Liver (tissue), 9 donors: ENCODE measurements around the gene EVC2. TPM values are rescaled to one million over a fixed set of nuclear protein-coding genes. Genes with fewer than 3 reads are reported as not detected.

Source experiments
- DNase-seq: peaks from one replicate; pipeline ENCODE4 v3.0.0-alpha.2; 2017; ENCODE audit warnings: low spot score
- H3K27ac ChIP-seq, 2 donors: one replicate each; pipeline ENCODE4 v1.7.0; 2013; ENCODE audit warnings: inconsistent platforms in 2 of 2, low read length in 2 of 2, control low read depth in 1 of 2, low read depth in 1 of 2, mild to moderate bottlenecking in 1 of 2
- H3K27me3 ChIP-seq, 4 donors: one replicate each; pipeline versions ENCODE4 v1.6.1 to v1.7.0; 2013; ENCODE audit warnings: low read length in 3 of 4, inconsistent platforms in 1 of 4, mild to moderate bottlenecking in 1 of 4, moderate library complexity in 1 of 4; ENCODE audit not compliant: control insufficient read depth in 4 of 4, insufficient read depth in 4 of 4
- H3K36me3 ChIP-seq, 4 donors: one replicate each; pipeline versions ENCODE4 v1.6.1 to v1.7.0; 2013; ENCODE audit warnings: low read length in 3 of 4, mild to moderate bottlenecking in 3 of 4, low read depth in 1 of 4, moderate library complexity in 1 of 4; ENCODE audit not compliant: control insufficient read depth in 4 of 4, insufficient read depth in 3 of 4
- H3K4me1 ChIP-seq, 4 donors: one replicate each; pipeline versions ENCODE4 v1.6.1 to v1.7.0; 2013; ENCODE audit warnings: low read length in 3 of 4, mild to moderate bottlenecking in 3 of 4, moderate library complexity in 1 of 4; ENCODE audit not compliant: control insufficient read depth in 4 of 4, insufficient read depth in 4 of 4
- H3K4me3 ChIP-seq, 3 donors: one replicate each; pipeline versions ENCODE4 v1.6.1 to v1.7.0; 2013; ENCODE audit warnings: low read length in 3 of 3, control low read depth in 1 of 3, low read depth in 1 of 3, mild to moderate bottlenecking in 1 of 3
- H3K9ac ChIP-seq, 2 donors: one replicate each; pipeline ENCODE4 v1.7.0; 2013; ENCODE audit warnings: low read length in 2 of 2, mild to moderate bottlenecking in 2 of 2, moderate library complexity in 2 of 2, control low read depth in 1 of 2, low read depth in 1 of 2
- H3K9me3 ChIP-seq, 4 donors: one replicate each; pipeline versions ENCODE4 v1.6.1 to v1.7.0; 2013; ENCODE audit warnings: low read length in 3 of 4; ENCODE audit not compliant: control insufficient read depth in 4 of 4
- EGR1 ChIP-seq, 2 donors: IDR thresholded peaks; 2 replicates each; pipeline ENCODE4 v1.6.1; 2016 to 2018; ENCODE audit warnings: antibody characterized with exemption in 2 of 2, low read depth in 2 of 2
- FOXA1 ChIP-seq: IDR thresholded peaks from 2 replicates; pipeline ENCODE4 v1.6.1; 2016; ENCODE audit warnings: antibody characterized with exemption
- FOXA2 ChIP-seq: IDR thresholded peaks from 2 replicates; pipeline ENCODE4 v1.6.1; 2016; ENCODE audit warnings: antibody characterized with exemption
- GABPA ChIP-seq, 2 donors: IDR thresholded peaks in 1 of 2; conservative IDR thresholded peaks in 1 of 2; 2 replicates each; pipeline ENCODE4 v1.6.1; 2016; ENCODE audit warnings: antibody characterized with exemption in 2 of 2, mild to moderate bottlenecking in 1 of 2, moderate library complexity in 1 of 2
- HNF4A ChIP-seq, 2 donors: conservative IDR thresholded peaks; 2 replicates each; pipeline ENCODE4 v1.6.1; 2016; ENCODE audit warnings: antibody characterized with exemption in 2 of 2, mild to moderate bottlenecking in 2 of 2
- HNF4G ChIP-seq: IDR thresholded peaks from 2 replicates; pipeline ENCODE4 v1.6.1; 2016; ENCODE audit warnings: antibody characterized with exemption
- JUND ChIP-seq, 2 donors: IDR thresholded peaks; 2 replicates each; pipeline ENCODE4 v1.6.1; 2016; ENCODE audit warnings: antibody characterized with exemption in 2 of 2
- NR2F2 ChIP-seq: IDR thresholded peaks from 2 replicates; pipeline ENCODE4 v1.6.1; 2016; ENCODE audit warnings: antibody characterized with exemption
- RAD21 ChIP-seq, 2 donors: IDR thresholded peaks; 2 replicates each; pipeline ENCODE4 v1.6.1; 2016; ENCODE audit warnings: antibody characterized with exemption in 2 of 2, mild to moderate bottlenecking in 2 of 2
- SP1 ChIP-seq: IDR thresholded peaks from 2 replicates; pipeline ENCODE4 v1.6.1; 2018; ENCODE audit warnings: antibody characterized with exemption, mild to moderate bottlenecking
- TAF1 ChIP-seq: conservative IDR thresholded peaks from 2 replicates; pipeline ENCODE4 v1.6.1; 2016; ENCODE audit warnings: antibody characterized with exemption, mild to moderate bottlenecking
- YY1 ChIP-seq: IDR thresholded peaks from 2 replicates; pipeline ENCODE4 v1.6.1; 2016; ENCODE audit warnings: antibody characterized with exemption, mild to moderate bottlenecking
- WGBS: extraction: QIAGEN DNeasy Blood & Tissue Kit; methylation state at CpG from one replicate; pipeline ENCODE4 v1.1.7; 2013; 5-methylcytosine and 5-hydroxymethylcytosine counted together
- polyA plus RNA-seq, 2 donors: library from polyadenylated mRNA; stranded (reverse) in 1 of 2; unstranded in 1 of 2; fragments of 200-250 nt in 1 of 2; fragments of >200 nt in 1 of 2; fragmentation: Nextera tagmentation in 1 of 2; extraction: Ambion mirVana in 1 of 2; gene quantifications; one replicate each; pipeline versions ENCODE4 v1.2.1 to v1.2.3, GENCODE V29; 2013 to 2015
- total RNA-seq, 2 donors: library from RNA; depleted of rRNA; stranded (reverse); fragments of >200 nt; gene quantifications; one replicate each; pipeline ENCODE4 v1.2.3, GENCODE V29; 2014
- TF ChIP-seq, protein P1 (sequence below): IDR thresholded peaks from 2 replicates; pipeline ENCODE4 v1.6.1; 2016; ENCODE audit warnings: antibody characterized with exemption
- TF ChIP-seq, protein P2 (sequence below): IDR thresholded peaks from 2 replicates; pipeline ENCODE4 v1.6.1; 2016; ENCODE audit warnings: antibody characterized with exemption
- TF ChIP-seq, protein P3 (sequence below): fragments of 150-350 bp; IDR thresholded peaks from 2 replicates; pipeline ENCODE4 v1.5.1; 2017; ENCODE audit warnings: improper control_type of control experiment, low read depth, low read length; ENCODE audit not compliant: missing input control
- TF ChIP-seq, protein P4 (sequence below): IDR thresholded peaks from 2 replicates; pipeline ENCODE4 v1.6.1; 2016; ENCODE audit warnings: antibody characterized with exemption, mild to moderate bottlenecking
- donor health status: healthy.
- donor health status: healthy.
- donor health status: healthy.
- donor health status: healthy.
- donor health status: healthy.

Gene EVC2
- total and polyA plus RNA-seq, 4 donors: 0.26 to 1.3 (median 0.57) TPM

DNA sequence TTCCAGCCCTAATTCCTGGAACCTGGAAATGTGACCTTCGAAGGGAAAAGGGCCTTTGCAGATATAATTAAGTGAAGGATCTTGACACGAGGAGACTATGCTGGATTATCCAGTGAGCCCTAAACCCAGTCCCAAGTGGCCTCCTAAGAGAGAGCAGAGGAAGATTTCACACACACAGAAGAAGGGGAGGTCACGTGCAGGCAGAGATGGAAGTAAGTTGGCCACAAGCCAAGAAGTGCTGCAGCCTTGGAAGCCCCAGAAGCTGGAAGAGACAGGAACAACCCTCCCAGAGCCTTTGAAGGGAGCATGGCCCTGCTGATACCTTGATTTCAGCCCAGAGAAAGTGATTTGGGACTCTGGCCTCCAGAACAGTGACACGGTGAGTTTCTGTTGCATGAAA lies 51.9 kb downstream of the EVC2 start:
- Histone ChIP-seq H3K9me3 (no peaks in the 10 kb centered on the region), H3K36me3 (no peaks in the 10 kb centered on the region), H3K27ac (no peak overlapping the region), H3K4me3 (no peak overlapping the region), H3K4me1 (no peaks in the 10 kb centered on the region), H3K27me3 (no peaks in the 10 kb centered on the region), H3K9ac (no peak overlapping the region)
- 83% methylated on average over 4 of the region's 4 CpGs for WGBS
- TF ChIP-seq FOXA2 (no peak), SP1 (no peak), HNF4G (no peak), FOXA1 (no peak), NR2F2 (no peak), HNF4A (conservative IDR thresholded peaks at IDR 0.05) (no peak), YY1 (no peak), EGR1 (IDR thresholded peaks at IDR 0.05; ENCODE audit: low read depth in 2 of 2) (no peak), JUND (IDR thresholded peaks at IDR 0.05) (no peak), GABPA (IDR thresholded peaks at IDR 0.05 in 1 of 2, conservative IDR thresholded peaks at IDR 0.05 in 1 of 2) (no peak), RAD21 (IDR thresholded peaks at IDR 0.05) (no peak), TAF1 (no peak)
- TF ChIP-seq, protein P1, sequence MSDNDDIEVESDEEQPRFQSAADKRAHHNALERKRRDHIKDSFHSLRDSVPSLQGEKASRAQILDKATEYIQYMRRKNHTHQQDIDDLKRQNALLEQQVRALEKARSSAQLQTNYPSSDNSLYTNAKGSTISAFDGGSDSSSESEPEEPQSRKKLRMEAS: no peak
- TF ChIP-seq, protein P2, sequence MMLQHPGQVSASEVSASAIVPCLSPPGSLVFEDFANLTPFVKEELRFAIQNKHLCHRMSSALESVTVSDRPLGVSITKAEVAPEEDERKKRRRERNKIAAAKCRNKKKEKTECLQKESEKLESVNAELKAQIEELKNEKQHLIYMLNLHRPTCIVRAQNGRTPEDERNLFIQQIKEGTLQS: no peak
- TF ChIP-seq, protein P3, sequence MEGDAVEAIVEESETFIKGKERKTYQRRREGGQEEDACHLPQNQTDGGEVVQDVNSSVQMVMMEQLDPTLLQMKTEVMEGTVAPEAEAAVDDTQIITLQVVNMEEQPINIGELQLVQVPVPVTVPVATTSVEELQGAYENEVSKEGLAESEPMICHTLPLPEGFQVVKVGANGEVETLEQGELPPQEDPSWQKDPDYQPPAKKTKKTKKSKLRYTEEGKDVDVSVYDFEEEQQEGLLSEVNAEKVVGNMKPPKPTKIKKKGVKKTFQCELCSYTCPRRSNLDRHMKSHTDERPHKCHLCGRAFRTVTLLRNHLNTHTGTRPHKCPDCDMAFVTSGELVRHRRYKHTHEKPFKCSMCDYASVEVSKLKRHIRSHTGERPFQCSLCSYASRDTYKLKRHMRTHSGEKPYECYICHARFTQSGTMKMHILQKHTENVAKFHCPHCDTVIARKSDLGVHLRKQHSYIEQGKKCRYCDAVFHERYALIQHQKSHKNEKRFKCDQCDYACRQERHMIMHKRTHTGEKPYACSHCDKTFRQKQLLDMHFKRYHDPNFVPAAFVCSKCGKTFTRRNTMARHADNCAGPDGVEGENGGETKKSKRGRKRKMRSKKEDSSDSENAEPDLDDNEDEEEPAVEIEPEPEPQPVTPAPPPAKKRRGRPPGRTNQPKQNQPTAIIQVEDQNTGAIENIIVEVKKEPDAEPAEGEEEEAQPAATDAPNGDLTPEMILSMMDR: no peak
- DNase-seq: no peak

DNA sequence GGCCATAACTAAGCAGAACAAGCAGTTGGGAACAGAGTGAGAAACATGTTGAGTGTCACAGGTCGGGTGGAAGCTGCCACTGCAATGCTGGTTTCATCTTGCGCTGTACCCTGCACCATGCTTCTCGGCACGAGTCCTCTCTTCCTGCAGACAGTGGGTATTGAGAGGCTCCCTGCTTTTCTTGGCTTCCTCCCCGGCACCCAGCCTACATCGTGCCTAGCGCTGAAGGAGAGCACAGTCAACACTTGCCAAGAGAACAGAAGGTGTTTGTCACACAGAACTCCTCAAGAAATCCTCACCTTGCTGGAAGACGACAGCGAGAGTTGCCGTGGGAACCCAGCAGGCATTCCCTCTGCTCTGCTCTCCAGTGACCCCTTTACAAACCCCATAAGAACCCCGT lies 53.6 kb downstream of the EVC2 start:
- Histone ChIP-seq H3K4me1 (no peaks in the 10 kb centered on the region), H3K9ac (no peak overlapping the region), H3K36me3 (no peaks in the 10 kb centered on the region), H3K4me3 (no peak overlapping the region), H3K9me3 (no peaks in the 10 kb centered on the region), H3K27ac (no peak overlapping the region), H3K27me3 (no peaks in the 10 kb centered on the region)
- WGBS: 90% methylated on average over 11 of the region's 11 CpGs
- no peak for DNase-seq
- TF ChIP-seq GABPA (IDR thresholded peaks at IDR 0.05 in 1 of 2, conservative IDR thresholded peaks at IDR 0.05 in 1 of 2): no peak
- no peak for TF ChIP-seq SP1
- TF ChIP-seq EGR1 (IDR thresholded peaks at IDR 0.05; ENCODE audit: low read depth in 2 of 2): no peak
- TF ChIP-seq, protein P3: no peak
- no peak for TF ChIP-seq JUND (IDR thresholded peaks at IDR 0.05)

DNA sequence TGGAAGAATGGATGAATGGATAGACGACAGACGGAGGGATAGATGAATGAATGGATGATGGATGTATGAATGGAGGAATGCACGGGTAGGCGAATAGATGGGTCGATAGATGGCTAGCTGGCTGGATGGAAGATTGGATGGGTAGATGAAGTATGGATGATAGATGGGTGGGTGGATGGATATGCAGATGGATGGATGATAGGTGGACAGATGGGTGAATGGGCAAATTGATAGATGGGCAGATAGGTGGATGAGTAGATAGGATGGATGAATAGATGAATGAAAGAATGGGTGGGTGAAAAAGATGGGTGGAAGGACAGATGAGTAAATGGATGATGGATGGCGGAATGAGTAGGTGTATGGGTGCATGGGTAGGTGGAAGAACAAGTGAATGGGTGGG lies 57.3 kb downstream of the EVC2 start:
- H3K9me3 ChIP-seq: no peaks in the 10 kb centered on the region
- H3K4me1 ChIP-seq: no peaks in the 10 kb centered on the region
- H3K9ac ChIP-seq: no peak overlapping the region
- no peaks in the 10 kb centered on the region for H3K27me3 ChIP-seq
- DNase-seq: no peak
- H3K27ac ChIP-seq: no peak overlapping the region
- no peaks in the 10 kb centered on the region for H3K36me3 ChIP-seq
- 94% methylated on average over 6 of the region's 6 CpGs for WGBS
- no peak overlapping the region for H3K4me3 ChIP-seq
- TF ChIP-seq, protein P4, sequence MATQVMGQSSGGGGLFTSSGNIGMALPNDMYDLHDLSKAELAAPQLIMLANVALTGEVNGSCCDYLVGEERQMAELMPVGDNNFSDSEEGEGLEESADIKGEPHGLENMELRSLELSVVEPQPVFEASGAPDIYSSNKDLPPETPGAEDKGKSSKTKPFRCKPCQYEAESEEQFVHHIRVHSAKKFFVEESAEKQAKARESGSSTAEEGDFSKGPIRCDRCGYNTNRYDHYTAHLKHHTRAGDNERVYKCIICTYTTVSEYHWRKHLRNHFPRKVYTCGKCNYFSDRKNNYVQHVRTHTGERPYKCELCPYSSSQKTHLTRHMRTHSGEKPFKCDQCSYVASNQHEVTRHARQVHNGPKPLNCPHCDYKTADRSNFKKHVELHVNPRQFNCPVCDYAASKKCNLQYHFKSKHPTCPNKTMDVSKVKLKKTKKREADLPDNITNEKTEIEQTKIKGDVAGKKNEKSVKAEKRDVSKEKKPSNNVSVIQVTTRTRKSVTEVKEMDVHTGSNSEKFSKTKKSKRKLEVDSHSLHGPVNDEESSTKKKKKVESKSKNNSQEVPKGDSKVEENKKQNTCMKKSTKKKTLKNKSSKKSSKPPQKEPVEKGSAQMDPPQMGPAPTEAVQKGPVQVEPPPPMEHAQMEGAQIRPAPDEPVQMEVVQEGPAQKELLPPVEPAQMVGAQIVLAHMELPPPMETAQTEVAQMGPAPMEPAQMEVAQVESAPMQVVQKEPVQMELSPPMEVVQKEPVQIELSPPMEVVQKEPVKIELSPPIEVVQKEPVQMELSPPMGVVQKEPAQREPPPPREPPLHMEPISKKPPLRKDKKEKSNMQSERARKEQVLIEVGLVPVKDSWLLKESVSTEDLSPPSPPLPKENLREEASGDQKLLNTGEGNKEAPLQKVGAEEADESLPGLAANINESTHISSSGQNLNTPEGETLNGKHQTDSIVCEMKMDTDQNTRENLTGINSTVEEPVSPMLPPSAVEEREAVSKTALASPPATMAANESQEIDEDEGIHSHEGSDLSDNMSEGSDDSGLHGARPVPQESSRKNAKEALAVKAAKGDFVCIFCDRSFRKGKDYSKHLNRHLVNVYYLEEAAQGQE: no peak
- TF ChIP-seq TAF1 (no peak), NR2F2 (no peak), JUND (IDR thresholded peaks at IDR 0.05) (no peak), RAD21 (IDR thresholded peaks at IDR 0.05) (no peak), GABPA (IDR thresholded peaks at IDR 0.05 in 1 of 2, conservative IDR thresholded peaks at IDR 0.05 in 1 of 2) (no peak), FOXA2 (no peak), FOXA1 (no peak), HNF4A (conservative IDR thresholded peaks at IDR 0.05) (no peak)
- TF ChIP-seq, protein P1: no peak
